Measurements from ENCODE around the gene STAG1. TPM values are rescaled to one million over a fixed set of nuclear protein-coding genes. Genes with fewer than 3 reads are reported as not detected.
A peak's percentile ranks its signal among the peaks of the same experiment; 100 is the strongest.

STAG1 gene
- total and polyA plus RNA-seq, 2 of the 13 experiments (the other 11 are each of a cell fraction or from before 2014, with no cell fraction given): 6.2 to 25.9 TPM

DNA sequence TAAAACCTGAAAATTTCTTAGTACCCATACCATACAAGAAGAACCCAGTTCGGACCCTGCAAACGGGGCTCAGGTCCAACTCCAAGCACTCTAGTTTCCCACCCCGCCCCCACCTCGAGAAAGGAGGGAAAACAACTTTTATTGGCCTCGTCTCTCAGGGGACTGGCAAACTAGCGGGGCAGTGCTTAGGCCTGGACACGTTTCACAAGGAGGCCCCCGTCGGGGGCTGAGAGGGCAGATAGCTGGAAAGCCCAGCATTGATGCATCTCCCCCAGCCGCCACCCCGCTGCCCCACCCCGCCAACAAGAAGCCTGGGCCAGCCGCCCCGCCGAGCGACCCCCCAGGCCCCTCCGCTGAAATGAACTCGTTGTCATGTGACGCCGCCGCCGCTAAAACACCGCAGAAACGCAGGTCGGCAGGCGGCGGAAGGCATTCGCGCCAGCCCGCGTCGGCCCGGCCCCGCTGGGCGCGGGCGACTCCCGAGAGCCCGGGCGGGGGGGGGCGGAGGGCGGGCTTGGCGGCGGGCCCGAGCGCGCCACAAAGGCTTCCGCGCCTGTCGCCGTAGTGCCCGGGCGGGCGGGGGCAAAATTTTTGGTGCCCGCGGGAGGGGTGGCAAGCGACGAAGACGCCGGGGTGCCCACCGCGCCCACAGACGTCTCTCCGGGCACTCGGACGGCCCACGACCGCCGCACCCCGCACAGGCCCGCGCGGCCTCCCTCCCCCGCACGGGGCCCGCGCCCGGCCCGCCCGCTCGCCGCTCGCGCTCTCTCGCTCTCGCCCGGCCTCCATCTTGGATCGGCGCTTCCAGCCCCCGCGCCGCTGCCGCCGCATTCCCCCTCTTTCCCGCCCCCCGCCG lies 634 bp downstream of the STAG1 start (continued):
- TF ChIP-seq ZNF281 (CRISPR knock-in tag; IDR thresholded peaks at IDR 0.05; ENCODE audit: borderline replicate concordance) (peak; percentile 84; the same call in 1 of the 2 replicates), ZNF687 (CRISPR knock-in tag; IDR thresholded peaks at IDR 0.05) (peak; percentile 40; the same call in 1 of the 2 replicates), GATAD2A (CRISPR knock-in tag; IDR thresholded peaks at IDR 0.05) (0 out of 2 replicates have a peak, but pooled peaks have one; percentile 20), MXI1 (IDR thresholded peaks at IDR 0.05; ENCODE audit: borderline replicate concordance, low read depth, low read length) (no peak), TERF1 (CRISPR knock-in tag; IDR thresholded peaks at IDR 0.05) (no peak), HNF4G (IDR thresholded peaks at IDR 0.05; ENCODE audit: borderline replicate concordance, low read depth, low read length) (no peak), HNF4G (CRISPR knock-in tag; IDR thresholded peaks at IDR 0.05; ENCODE audit: borderline replicate concordance, low read depth) (no peak), MAFF (IDR thresholded peaks at IDR 0.05; ENCODE audit: low read depth, low read length) (no peak), PITX1 (CRISPR knock-in tag; IDR thresholded peaks at IDR 0.05) (0 out of 2 replicates have a peak, but pooled peaks have one; percentile 11), ZNF891 (CRISPR knock-in tag; IDR thresholded peaks at IDR 0.05) (peak; percentile 41; the same call in 1 of the 2 replicates)
- TF ChIP-seq, protein P1, sequence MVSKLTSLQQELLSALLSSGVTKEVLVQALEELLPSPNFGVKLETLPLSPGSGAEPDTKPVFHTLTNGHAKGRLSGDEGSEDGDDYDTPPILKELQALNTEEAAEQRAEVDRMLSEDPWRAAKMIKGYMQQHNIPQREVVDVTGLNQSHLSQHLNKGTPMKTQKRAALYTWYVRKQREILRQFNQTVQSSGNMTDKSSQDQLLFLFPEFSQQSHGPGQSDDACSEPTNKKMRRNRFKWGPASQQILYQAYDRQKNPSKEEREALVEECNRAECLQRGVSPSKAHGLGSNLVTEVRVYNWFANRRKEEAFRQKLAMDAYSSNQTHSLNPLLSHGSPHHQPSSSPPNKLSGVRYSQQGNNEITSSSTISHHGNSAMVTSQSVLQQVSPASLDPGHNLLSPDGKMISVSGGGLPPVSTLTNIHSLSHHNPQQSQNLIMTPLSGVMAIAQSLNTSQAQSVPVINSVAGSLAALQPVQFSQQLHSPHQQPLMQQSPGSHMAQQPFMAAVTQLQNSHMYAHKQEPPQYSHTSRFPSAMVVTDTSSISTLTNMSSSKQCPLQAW (CRISPR knock-in tag; IDR thresholded peaks at IDR 0.05): 0 out of 2 replicates have a peak, but pooled peaks have one; percentile 26
- TF ChIP-seq, protein P2, sequence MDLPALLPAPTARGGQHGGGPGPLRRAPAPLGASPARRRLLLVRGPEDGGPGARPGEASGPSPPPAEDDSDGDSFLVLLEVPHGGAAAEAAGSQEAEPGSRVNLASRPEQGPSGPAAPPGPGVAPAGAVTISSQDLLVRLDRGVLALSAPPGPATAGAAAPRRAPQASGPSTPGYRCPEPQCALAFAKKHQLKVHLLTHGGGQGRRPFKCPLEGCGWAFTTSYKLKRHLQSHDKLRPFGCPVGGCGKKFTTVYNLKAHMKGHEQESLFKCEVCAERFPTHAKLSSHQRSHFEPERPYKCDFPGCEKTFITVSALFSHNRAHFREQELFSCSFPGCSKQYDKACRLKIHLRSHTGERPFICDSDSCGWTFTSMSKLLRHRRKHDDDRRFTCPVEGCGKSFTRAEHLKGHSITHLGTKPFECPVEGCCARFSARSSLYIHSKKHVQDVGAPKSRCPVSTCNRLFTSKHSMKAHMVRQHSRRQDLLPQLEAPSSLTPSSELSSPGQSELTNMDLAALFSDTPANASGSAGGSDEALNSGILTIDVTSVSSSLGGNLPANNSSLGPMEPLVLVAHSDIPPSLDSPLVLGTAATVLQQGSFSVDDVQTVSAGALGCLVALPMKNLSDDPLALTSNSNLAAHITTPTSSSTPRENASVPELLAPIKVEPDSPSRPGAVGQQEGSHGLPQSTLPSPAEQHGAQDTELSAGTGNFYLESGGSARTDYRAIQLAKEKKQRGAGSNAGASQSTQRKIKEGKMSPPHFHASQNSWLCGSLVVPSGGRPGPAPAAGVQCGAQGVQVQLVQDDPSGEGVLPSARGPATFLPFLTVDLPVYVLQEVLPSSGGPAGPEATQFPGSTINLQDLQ (CRISPR knock-in tag; IDR thresholded peaks at IDR 0.05): 0 out of 2 replicates have a peak, but pooled peaks have one; percentile 5
- TF ChIP-seq, protein P3, sequence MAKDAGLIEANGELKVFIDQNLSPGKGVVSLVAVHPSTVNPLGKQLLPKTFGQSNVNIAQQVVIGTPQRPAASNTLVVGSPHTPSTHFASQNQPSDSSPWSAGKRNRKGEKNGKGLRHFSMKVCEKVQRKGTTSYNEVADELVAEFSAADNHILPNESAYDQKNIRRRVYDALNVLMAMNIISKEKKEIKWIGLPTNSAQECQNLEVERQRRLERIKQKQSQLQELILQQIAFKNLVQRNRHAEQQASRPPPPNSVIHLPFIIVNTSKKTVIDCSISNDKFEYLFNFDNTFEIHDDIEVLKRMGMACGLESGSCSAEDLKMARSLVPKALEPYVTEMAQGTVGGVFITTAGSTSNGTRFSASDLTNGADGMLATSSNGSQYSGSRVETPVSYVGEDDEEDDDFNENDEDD (CRISPR knock-in tag; IDR thresholded peaks at IDR 0.05; ENCODE audit: borderline replicate concordance): peak; percentile 76

Measured in HepG2 (cell line).